GM21526 (cell line): Measurements from ENCODE around the gene DIAPH3.

Experiments used
- ATAC-seq: cut with Tn5 transposase; IDR thresholded peaks from one replicate; pipeline ENCODE4 v1.9.1; 2021; ENCODE audit warnings: moderate library complexity; ENCODE audit not compliant: unreplicated experiment, low FRiP score

DIAPH3 gene

DNA sequence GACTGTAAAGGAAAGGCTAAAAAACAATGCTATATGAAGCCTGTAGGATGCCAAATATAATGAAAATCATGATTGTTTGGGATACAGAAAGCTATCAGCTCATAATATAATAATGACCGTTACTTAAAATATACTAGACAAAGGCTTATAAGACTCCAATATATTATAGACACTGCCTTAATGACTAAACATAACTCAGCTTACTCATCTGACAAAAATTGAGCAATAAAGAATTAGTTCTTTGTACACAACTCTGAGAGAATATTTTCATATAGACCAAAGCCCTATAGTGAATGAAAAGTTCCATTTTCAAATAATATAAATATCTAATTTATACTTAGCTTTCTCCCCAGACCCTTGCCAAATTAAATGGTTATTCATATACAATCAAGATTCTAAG, 283.3 kb downstream of the DIAPH3 start:
- no peak for ATAC-seq

DNA sequence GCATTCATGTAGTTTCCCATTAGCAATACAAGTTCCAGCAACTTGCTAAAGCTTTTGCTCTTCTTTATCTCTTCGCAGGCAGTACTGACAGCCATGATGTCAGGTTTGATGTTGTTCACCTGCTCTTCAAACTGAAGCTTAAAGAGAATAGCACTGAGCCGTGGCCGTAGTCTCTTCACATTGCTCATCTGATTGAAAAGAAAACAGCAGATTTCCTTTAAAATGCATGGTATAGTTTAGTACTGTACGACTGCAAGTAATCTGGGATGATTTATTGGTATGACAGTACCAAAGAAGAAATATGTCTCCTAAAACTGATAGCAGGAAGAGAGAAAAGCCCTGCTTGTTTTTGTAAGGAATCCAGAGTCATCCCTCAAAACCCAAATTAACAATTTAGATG, 284.4 kb downstream of the DIAPH3 start:
- ATAC-seq = no peak

DNA sequence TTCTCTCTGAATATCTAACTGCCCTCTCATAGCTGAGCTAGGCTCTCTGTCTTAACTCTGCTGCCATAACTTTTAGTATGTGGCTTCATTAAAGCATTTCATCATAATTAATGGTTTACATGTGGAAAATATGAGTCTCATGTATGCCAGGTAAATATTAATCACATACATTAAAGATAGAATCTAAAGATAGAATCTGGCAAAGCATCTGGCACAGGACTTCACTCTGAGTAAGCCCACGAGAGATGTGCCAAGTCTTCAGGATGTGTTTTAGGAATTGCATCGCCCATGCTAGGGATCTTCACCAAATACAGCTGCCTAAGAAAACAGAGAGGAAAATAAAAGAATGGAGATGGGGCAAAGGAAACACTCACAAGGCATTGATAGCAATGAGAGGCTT, 285.8 kb downstream of the DIAPH3 start:
- ATAC-seq = no peak

DNA sequence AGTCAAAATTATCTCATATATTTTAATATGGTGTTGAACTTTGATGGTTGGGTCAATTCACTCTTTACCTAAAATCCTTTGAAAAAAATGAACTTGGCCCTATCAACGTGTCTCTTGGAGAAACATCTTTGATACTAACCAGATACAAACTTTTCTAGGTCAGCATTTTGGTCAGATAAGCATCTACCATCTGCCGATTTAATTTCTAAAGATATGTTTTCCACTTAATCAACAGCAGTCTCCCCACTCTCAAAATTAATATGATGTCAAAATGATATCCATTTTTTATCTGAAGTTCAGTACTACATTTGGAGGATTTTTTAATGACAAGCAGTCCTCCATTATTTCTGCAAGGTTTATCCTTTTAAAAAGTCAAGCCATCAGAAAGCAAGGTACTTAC, 288.8 kb downstream of the DIAPH3 start:
- ATAC-seq = no peak

DNA sequence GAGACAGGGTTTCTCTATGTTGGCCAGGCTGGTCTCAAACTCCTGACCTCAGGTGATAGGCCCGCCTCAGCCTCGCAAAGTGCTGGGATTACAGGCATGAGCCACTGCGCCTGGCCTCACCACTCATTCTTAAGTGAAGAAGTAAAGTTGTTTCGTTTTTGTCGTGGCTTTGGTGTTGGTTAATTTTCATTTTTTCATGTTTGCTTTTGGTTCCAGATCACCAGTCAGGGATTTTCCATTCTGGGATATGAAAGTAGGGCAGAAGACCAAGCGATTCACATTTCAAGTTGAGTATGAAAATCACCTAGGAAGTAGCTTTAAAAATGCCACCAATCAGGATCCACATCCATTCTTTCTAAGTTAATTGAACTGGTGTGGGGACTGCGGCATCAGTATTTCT, 289.9 kb downstream of the DIAPH3 start:
- ATAC-seq = no peak

DNA sequence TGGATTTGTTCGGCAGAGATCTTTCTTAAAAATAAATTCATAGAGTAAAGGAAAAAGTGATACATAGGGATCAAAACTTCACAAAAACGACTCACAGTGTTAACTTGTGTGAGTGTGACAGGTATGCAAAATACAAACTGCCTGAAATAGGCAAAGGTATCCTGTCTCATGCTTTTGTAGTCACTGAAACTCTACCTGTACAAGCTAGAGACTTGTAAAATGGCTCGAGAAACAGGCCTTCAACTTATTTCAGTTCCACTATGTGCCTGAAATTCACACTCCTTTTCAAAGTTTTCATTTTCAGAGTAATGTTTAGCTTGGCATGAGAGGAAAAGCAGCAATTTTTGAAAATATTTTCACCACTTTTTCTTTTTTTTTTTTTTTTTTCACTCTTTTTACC, 290.4 kb downstream of the DIAPH3 start:
- ATAC-seq = no peak

DNA sequence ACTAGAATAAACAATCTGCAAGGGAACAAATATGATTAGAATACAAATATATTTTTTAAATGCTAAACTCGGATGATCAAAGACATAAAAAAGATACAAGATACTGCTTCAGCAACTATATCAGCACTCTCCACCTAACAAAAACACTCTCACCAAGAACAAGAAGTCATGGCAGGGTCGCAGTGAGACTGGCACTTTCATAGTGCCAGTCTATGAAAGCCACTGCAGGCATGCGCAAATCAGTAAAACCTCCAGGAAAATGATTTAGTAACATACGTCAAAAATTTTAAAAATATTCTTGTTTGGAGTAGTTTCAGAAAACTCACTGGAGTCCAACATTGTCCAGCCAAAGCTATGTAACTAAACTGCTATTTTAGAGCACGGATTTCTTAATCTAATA, 295.9 kb downstream of the DIAPH3 start:
- no peak for ATAC-seq

DNA sequence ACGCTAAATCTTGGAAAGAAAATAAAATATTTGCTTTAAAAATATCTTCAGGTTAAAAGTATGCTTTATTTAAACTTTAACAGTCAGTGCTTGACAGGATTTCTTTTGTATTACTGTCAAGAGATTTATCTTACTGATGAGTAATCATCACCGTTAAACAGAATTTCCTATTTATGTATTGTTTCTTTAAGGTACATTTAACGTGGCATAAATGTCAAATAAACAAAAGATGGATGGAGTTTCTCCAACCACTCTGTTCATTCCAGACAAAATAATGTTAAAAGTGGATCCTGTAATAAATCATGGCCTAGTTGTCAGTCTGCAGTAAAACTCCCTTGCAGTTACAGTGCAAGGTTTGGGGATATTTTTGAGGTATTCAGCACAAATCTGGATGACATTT, 298.3 kb downstream of the DIAPH3 start:
- ATAC-seq = no peak

DNA sequence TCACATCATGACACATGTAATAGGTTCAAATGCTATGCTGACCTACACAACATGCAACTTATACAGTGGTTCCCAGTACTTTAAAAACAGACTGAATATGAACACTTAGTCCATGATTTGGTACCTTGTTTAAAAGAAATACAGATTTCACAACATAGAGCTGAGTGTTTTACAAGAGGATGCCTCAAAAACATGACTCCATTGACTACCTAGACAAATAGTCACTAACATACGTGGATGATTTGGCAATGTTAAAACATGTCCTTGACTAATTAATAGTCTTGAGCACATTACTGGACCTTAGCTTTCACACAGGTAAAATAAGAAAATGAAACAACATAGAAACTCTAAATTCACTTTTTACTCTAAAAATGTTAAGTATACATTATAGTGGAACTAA, 300.1 kb downstream of the DIAPH3 start:
- no peak for ATAC-seq

DNA sequence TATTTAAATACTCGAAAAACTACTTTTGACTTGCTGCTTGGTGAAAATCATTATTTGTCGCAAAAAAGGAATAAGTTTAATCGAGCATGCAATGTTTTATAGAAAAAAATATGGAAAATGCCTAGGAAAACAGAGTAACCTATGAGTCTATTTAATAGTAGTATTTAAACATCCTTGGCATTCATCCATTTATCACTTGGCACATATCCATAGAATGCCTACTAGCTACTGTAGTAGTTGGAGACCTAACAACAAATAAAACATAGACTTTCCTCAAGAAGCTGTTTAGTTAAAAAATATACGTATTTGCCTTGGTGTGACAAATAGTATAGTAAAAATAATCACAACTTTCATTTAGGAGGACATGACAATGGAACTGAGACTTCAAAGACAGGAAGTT, 302.1 kb downstream of the DIAPH3 start:
- no peak for ATAC-seq

DNA sequence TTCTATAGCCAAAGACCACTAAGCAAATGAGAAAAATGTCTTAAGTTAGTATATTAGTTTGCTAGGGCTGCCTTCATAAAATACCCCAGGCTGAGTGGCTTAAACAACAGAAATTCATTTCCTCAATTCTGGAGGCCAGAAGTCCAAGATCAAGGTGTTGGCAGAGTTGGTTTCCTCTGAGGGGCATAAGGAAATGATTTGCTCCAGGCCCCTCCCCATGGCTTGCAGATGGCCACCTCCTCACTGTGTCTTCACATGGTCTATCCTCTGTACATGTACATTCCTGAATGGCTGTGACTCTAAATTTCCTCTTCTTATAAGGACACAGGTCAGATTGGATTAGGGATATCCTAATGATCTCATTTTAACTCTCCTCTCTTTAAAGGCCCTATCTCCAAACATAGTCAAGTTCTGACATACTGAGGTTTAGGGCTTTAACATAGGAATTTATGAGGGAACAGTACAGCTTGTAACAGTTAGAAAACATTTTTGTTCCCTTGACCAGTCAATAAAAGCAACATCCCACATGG, 307.4 kb downstream of the DIAPH3 start:
- no peak for ATAC-seq

DNA sequence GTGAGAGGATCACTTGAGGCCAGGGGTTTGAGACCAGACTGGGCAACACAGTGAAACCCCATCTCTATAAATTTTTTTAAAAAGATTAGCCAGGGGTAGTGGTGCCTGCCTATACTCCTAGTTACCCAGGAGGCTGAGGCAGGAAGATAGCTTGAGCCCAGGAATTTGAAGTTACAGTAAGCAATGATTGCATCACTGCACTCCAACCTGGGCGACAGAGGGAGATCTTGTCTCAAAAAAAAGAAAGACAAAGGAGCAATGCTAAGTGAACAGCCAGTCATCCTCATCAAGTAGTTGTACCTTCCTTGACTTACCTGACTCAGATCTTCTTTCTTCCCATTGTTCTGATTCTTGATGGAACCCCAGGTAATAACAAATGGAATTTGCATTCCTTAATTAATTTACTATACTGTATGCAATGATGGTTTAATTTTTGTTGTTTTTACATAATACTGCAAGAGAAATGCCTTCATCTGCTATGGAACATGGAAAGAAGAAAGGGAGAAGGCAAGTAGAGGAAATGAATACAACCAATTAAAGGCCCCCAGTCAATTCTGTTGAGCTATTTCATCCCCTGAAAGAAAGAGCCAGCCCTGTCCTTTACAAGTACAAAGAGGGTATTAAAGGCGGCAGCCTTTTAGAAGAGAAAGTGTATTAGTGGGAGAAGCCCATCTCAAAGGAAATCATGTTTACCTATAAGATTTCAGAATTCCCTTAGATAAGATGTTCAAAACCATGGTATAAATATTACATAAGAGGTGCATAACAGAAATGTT, 316.7 kb downstream of the DIAPH3 start:
- ATAC-seq = no peak

DNA sequence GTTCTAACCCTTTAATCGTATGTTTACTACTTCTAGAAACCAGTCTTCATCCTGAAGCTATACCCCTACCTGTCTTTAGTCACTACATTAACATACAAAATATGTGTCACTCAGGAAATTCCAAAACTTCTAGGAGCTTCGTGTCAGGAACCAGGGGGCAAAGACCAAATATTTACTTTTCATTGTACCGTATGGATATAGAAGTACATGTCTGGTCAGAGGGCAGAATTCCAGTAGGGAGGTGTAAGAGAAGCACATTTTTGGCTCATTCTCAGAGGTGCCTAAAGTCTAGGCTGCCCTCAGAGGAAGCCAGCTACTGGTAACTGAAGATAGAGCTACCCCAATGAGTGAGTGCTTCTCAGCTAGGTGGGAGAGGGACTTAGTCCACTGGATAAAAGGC, 320.7 kb downstream of the DIAPH3 start:
- ATAC-seq = no peak

DNA sequence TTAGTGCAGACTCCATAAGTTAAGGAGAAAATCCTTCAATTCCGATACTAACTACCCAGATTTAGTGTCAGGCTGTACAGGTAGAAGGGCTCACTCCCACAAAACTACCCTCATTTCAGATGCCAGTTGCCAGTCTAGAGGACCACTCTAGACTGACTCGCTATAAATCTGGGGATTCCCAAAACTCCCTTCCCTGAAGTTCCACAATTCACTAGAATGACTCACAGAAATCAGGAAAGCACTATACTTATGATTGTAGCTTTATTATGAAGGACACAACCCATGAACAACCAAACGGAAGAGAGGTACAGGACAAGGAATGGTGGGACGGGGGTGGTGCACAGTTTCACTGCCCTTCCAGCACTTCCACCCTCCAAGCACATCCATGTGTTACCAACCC, 321.2 kb downstream of the DIAPH3 start:
- ATAC-seq = no peak

DNA sequence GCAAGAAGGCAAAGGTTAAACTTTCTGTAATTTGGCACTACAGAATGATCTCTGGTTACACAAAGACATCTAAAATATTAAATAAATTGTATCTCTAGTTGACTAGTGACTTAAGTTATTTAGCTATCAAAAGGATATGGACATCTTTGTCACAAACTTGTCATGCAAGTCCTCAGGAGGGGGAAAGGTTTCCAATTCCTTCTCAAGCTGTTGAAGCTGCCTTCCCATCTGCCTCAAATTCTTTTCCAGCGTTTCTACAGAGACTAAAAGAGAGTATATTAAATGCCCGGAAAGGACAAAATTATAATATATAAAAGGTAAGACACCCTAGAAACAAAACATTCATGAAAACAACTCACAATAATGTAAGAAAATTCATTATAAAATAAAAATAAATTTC, 324.5 kb downstream of the DIAPH3 start:
- ATAC-seq = no peak

DNA sequence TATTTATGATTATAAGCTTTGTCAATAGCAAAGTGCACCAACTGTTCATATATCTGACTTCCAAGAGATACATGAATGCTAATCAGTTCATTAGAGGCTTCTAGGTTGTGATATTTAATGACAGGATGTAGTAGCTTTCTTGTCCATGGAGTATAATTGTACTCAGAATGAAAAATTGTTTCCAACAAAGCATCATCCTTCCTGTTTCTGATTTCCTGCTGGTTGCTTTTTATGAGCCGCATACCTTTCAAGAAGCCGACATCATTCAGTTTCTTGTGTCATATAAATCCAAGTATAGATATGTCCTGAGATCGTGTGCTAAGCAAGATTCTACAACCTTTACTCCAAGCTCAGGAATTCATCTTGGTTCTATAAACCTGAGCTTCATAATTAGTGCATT, 326.6 kb downstream of the DIAPH3 start:
- no peak for ATAC-seq

DNA sequence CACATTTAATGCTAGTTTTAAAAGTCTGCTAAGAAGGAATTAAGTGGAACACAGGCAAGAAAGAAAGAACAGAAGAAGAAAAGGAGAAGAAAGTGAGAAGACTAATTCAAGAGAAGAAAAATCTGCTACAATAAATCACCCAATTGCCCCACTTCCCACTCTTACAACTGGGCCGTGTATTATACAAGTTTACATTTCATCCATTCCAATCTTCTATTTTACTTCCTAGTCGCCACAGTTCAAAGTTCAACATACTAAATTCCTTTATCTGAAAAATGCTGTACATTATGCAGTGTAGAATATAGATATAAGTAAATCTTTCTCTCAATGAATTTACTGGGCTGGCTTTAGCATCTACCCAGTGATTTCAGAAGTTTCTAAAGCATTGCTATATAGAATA, 328.2 kb downstream of the DIAPH3 start:
- no peak for ATAC-seq

DNA sequence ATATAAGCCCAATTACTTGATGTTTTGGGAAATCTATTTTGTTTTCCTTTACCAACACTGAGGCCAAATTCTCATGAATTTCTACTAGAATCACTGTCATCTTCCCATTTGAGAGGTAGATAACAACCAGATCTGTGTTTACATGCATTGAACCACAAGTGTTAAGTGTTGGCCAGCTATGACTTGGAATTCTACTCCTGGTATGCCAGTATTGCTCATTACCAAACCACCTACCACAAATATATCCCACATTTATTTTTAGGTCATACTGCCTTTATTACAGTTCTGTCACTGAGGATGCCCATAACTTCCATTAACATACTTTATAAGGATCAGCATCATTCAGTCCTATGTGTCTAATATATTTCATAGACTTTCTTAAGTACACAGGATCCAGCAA, 328.9 kb downstream of the DIAPH3 start:
- no peak for ATAC-seq

DNA sequence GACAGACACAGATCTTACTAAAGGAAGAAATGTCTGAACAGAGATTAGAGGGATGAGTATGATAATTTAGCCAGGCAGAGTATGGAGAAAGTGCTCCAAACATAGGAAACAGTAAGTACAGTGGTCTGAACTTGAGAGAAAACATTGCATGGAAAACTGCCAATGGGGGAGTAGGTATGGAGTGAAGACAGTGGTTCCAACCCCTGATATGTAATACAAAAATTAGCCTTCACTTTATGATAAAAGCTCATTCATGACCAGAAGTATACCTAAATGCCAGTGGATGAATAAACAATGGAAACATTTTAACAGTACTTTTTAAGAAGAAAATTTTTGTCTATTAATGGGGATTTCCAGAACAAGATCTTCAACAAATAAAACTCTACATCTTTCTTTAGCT, 334.0 kb downstream of the DIAPH3 start:
- no peak for ATAC-seq

DNA sequence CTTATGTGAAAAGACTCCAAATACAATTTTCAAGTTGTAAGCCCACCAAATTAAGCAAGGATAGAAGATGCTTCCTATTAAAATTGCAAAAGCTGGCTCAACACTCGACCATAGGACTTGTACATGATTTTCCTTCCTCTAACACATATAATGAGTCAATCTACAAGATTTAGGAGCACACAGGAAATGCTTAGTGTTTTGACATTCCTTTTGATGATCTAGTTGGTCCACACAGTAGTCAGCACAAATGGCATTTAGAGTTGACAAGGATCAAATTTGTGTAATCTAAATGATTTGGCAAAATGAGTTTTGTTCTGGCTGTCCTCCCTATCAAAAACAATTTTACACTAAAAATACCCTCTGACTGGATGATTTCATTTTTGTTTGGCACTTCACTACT, 340.2 kb downstream of the DIAPH3 start:
- no peak for ATAC-seq

DNA sequence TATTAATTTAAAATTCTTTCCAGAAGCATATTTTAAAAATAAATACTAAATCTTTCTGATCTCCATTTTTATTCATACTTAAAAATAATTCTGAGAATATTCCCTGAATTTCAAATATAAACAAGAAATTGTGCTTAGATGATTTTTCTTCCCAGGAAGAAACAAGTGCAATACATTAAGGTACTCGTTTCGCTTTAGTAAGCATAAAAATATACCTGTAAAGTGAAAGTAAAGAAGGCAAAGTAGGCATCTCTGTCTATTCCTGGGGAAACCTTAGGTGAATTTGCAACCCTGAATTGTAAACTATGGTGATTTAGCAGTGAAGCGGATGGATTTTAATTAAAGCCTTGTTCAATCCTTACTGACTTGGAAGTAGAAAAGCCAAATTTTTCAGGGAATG, 354.2 kb downstream of the DIAPH3 start:
- ATAC-seq = no peak

DNA sequence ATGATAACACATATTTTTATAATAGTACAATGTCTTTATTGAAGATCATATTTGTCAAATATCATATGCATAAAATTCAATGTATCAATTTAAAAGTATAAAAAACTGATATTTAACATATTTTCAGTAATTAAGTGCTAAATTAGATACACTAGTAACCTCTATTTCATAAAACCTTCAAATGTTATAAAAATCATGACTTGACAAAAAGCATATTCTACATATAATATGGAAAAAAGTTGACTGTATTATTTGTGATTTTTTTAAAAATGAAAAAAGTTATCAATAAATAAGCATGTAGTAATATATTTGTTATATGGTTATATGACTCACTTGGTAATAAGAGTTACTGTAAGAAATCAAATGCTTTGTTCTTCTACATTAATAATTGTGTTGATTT, 356.9 kb downstream of the DIAPH3 start:
- no peak for ATAC-seq
